ENCODE data around the gene KCNJ15.

KCNJ15 gene

GRCh38 chr21:38268864-38269575 lies 12.2 kb downstream of the KCNJ15 start:
- no peak for TF ChIP-seq ZC3H10 (CRISPR knock-in tag; IDR thresholded peaks at IDR 0.05)
- no peak for TF ChIP-seq BACH2 (CRISPR knock-in tag; IDR thresholded peaks at IDR 0.05; ENCODE audit: borderline replicate concordance)
- TF ChIP-seq GLIS3 (CRISPR knock-in tag; IDR thresholded peaks at IDR 0.05) = no peak
- TF ChIP-seq ZNF8 (CRISPR knock-in tag; IDR thresholded peaks at IDR 0.05) = no peak
- TF ChIP-seq ZFP3 (CRISPR knock-in tag; IDR thresholded peaks at IDR 0.05) = no peak
- TF ChIP-seq CREB5 (CRISPR knock-in tag; IDR thresholded peaks at IDR 0.05; ENCODE audit: low read depth) = no peak
- TF ChIP-seq TSHZ2 (CRISPR knock-in tag; IDR thresholded peaks at IDR 0.05) = no peak
- no peak for TF ChIP-seq TOX (CRISPR knock-in tag; IDR thresholded peaks at IDR 0.05; ENCODE audit: borderline replicate concordance)
- no peak for TF ChIP-seq SNAI2 (CRISPR knock-in tag; IDR thresholded peaks at IDR 0.05)
- no peak for TF ChIP-seq PPARA (CRISPR knock-in tag; IDR thresholded peaks at IDR 0.05; ENCODE audit: borderline replicate concordance)
- TF ChIP-seq CSDC2 (CRISPR knock-in tag; IDR thresholded peaks at IDR 0.05) = no peak
- TF ChIP-seq POU6F1 (CRISPR knock-in tag; IDR thresholded peaks at IDR 0.05; ENCODE audit: borderline replicate concordance, low read depth) = no peak
- no peak for TF ChIP-seq ZFP30 (CRISPR knock-in tag; IDR thresholded peaks at IDR 0.05)
- no peak for TF ChIP-seq ZNF70 (CRISPR knock-in tag; IDR thresholded peaks at IDR 0.05)
- ATAC-seq = no peak

- TF ChIP-seq ZNF565 (CRISPR knock-in tag; conservative IDR thresholded peaks at IDR 0.05; ENCODE audit: low read depth) = no peak
- TF ChIP-seq TSHZ2 (CRISPR knock-in tag; IDR thresholded peaks at IDR 0.05) = no peak
- no peak for TF ChIP-seq ZNF8 (CRISPR knock-in tag; IDR thresholded peaks at IDR 0.05)
- no peak for TF ChIP-seq POU6F1 (CRISPR knock-in tag; IDR thresholded peaks at IDR 0.05; ENCODE audit: borderline replicate concordance, low read depth)
- no peak for TF ChIP-seq CREB5 (CRISPR knock-in tag; IDR thresholded peaks at IDR 0.05; ENCODE audit: low read depth)
- TF ChIP-seq ZNF70 (CRISPR knock-in tag; IDR thresholded peaks at IDR 0.05) = no peak
- no peak for TF ChIP-seq CSRNP3 (CRISPR knock-in tag; IDR thresholded peaks at IDR 0.05)
- TF ChIP-seq ARNTL (CRISPR knock-in tag; IDR thresholded peaks at IDR 0.05; ENCODE audit: borderline replicate concordance, low read depth) = no peak
- TF ChIP-seq RARB (CRISPR knock-in tag; IDR thresholded peaks at IDR 0.05) = no peak
- TF ChIP-seq ESRRG (CRISPR knock-in tag; IDR thresholded peaks at IDR 0.05) = no peak
- no peak for TF ChIP-seq ZFP30 (CRISPR knock-in tag; IDR thresholded peaks at IDR 0.05)
- no peak for ATAC-seq
Observed at GRCh38 chr21:38269576-38269936, 12.8 kb downstream of the KCNJ15 start.

Measured in SK-N-SH treated with all-trans-retinoic acid at 6 μM for 48 hours (cell line).